ENCODE data around the gene SLFN14.
"Not testable (repeated sequence)": the region's sequence is repeated elsewhere in the genome, so short reads cannot be mapped to it uniquely, and the experiment has no call there.

The SLFN14 gene

DNA sequence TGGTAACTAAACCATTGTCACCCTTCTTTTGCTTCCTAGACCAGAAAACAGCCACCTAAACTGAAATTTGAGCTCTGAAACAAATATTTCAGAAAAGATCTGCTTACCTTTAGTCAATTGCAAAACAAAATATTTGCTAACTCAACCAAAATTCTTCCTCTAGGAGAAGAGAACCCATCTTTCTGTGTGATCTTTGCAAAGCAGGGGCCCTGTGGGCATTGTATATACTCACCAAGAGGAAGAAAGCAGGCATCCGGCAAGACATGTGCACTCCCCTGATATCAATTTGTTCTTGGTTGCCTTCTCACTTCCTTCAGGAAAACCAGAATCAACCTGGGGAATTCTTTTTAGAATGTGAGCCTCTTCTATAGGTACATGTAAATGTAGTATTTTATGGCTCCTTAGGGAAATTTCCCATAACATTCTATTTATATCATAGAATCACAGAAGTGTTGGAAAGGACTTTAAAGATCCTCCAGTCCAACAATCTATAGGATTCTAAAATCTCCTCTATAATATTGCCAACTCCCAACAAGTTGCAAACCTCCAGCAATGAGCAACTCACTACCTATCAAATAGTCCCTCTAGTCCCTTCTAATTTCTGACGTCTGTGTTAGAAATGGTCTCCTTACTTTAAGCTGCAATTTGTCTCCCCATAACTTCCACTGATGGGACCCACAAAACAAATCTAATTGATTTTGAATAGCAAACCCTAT is 966 bp downstream of the SLFN14 start:
- no peak for DNase-seq (ENCODE audit: low read depth in 2 of 2)

DNA sequence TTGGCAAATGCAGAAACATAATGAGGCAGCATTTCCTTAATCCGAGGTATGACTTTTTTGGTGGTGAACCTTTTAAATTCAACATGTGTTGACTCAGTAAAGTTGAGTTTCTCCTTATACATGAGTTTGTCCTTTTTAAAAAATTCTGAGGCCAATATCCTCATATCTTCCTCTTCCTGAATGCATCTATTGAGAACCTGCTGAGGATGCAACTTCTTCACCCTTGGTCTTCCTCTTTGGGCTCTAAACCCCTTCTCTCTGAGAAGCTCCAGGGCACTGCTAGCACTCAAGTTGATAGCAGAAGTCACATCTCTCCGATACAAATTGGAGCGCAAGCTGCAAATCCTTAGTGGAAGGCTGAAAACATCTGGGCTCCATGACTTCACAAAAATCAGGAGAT is 3.3 kb downstream of the SLFN14 start:
- no peak for DNase-seq (ENCODE audit: low read depth in 2 of 2)

DNA sequence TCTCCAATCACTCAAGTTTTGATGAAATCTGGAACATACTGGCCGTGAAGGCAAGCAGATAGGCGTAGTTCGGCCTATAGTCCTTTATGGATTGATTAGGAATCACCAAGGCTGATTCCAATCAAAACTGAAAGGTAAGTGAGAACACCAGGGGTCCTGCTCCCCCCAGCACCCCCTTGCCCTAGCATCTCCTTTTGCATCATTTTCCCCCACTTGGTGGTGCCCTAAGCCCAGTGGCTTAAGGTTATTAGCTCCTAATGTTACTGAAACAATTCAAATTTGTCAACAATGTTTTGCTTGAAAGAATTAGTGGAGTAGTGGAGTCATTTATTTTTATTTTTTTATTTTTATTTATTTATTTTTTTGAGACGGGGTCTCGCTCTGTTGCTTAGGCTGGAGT is 4.9 kb downstream of the SLFN14 start:
- no peak for DNase-seq (ENCODE audit: low read depth in 2 of 2)

DNA sequence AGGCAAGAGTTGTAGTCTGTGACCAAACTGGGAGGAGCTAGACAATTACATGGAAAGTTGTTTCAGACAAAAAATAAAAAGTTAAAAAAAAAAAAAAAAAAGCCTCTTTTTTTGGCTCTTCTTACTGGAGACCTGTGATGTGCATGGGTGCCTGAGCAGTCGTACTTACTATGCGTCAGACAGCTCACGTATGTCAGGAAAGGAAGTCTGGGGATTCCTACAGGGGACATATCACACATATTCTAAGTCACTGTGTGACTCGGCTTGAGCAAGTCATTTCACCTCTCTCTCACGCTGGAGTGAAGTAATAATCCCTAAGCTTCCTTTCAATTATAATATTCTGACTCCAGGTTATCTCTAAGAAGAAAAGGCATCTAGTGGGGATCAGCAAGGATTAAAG is 6.0 kb downstream of the SLFN14 start:
- no peak for DNase-seq (ENCODE audit: low read depth in 2 of 2)

DNA sequence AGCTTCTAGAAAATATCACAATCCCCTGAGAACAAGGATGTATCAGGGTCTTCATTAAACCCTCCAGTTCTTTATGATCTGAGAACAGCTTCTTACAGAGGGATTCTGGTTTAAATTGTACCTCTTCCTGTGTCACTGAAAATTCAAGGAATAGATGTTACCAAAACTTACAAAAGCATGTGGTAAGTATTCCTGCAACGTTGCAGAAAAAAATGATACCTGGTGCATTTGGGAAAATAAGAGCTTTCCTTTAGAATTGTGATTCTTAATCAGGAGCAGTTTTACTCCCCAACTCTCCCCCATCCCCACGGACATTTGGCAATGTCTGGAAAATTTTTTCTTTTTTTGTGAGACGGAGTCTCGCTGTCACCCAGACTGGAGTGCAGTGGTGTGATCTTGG is 7.3 kb downstream of the SLFN14 start:
- DNase-seq (ENCODE audit: low read depth in 2 of 2), result no peak

DNA sequence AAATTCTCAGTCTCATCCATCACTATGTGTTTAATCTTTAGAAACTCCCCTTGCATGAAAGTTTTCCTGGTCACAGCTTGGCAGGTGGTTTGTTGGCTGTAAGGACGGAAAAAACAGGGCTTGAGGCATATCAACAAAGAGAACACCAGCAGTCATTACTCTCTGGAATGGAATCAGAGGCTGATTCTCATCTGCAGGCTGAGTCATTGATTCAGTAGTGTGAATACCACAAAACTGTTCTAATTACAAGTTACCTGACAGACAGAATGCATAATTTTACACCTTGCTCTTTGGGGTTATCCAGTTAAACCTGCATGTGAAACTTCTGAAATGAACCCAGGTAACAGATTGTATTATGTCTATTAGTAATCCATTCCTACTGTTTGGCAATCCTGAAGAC is 11.6 kb downstream of the SLFN14 start:
- DNase-seq (ENCODE audit: low read depth in 2 of 2), result no peak

DNA sequence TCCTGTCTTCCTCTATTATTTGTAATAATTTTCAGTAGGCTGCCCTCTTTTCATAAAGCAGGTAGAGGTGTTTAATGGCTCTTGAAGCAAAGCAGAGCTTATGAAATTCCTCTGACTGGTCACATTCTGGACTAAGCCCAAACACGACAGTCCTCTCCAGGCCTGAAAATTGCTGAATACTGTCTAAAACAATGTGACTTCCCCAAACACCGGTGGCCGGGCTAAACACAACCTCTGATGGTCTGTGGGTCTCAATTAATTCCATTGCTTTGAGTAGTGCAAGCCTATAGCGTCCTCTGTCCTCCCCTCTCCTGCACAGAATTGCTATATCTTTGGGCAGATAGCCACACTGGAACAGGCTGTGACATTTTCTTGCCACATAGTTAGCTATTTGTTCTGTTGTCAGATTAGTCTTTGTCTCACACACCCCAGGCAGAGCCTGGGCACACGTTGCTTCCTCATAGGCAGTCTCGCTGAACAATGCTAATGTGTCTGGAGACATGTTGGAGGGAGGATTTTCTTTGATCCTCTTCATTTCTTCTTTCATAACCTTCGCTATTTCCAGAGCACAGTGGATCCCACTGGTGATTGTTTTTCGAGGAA is 12.3 kb downstream of the SLFN14 start:
- DNase-seq (ENCODE audit: low read depth in 2 of 2), result no peak

DNA sequence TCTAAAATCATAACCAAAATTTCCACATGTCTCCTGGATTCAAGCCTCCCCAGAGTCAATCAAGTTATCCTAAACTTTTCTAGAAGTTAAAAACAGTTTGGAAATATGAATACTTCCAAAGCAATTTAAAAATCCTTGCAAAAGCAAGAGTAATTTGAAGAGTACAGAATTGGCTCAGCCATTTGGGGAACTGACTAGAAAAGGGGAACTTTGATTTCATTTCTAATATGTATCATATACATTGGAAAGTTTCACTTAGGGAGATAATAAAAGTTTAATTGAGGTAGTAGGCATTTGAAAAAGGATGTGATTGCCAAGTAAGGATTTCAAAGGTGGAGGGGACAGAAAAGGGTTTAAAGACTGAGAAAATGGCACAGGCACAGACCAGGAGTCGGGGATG is 14.1 kb downstream of the SLFN14 start:
- DNase-seq (ENCODE audit: low read depth in 2 of 2), result no peak

DNA sequence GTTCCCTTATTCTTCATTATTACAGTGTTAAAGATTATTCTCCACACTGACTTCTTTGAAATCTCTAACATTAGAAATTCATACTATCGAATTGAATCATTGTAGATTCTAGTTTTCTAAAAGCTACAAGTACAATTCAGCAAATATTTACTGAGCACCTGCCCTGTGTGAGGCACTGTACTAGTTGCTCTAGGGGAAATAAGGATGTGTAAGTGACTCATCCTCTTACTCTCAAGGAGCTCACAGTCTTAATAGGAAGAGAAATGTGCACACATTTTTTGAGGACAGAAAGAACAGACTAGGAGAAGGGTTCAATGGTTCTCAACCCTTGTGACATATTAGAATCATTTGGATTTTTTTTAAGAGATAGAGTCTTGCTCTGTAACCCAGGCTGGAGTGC is 15.5 kb downstream of the SLFN14 start:
- DNase-seq (ENCODE audit: low read depth in 2 of 2), result no peak

DNA sequence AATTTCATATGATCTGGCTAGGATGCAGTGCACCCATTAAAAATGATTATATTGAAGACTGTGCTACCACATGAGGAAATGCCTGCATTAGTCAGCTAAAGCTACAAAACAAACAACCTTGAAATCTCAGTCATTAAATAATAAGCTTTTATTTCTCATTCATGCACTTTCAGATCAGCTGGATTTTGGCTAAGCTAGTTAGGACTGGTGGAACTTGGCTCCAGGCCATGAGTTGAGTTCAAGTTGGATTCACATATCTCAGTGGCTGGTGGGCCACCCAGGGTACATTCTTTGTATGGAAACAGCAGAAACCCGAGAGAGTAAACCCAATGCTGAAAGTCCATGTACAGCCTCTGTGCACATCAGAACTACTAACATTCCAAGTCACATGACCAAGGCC is 16.8 kb downstream of the SLFN14 start:
- DNase-seq (ENCODE audit: low read depth in 2 of 2), result no peak

DNA sequence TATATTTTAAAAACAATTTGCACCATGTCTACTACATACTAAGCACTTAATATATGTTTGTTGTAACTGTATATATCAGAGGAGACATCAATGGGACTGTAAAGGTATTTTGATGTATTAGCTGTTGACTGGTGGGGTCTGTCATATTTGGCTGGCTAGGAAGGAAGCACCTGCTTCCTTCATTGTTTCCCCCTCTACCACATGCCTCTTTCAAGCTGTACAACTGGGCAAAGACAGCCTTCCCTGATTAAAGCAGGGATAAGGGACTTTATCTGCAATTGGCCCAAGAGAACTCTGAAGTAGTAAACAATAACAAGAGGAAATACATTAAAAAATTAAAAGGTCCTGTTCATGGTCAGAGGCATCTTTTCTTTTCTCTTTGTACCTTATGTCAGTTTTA is 17.6 kb downstream of the SLFN14 start:
- no peak for DNase-seq (ENCODE audit: low read depth in 2 of 2)

DNA sequence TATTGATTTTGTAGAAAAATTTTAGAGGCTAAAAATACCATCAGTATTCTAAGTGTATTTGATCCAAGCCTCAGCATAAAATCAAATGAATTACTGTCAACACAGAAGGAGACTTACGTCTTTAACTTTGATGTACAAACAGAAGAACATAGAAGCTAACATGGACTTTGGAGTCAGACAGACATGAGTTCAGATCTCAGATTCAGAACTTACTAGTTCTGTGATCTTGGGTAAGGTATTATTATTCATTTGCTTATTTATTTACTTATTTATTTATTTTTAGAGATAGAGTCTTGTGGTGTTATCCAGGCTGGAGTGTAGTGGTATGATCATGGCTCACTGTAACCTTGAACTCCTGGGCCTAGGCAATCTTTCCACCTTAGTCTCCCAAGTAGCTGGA is 19.2 kb downstream of the SLFN14 start:
- DNase-seq (ENCODE audit: low read depth in 2 of 2), result no peak

DNA sequence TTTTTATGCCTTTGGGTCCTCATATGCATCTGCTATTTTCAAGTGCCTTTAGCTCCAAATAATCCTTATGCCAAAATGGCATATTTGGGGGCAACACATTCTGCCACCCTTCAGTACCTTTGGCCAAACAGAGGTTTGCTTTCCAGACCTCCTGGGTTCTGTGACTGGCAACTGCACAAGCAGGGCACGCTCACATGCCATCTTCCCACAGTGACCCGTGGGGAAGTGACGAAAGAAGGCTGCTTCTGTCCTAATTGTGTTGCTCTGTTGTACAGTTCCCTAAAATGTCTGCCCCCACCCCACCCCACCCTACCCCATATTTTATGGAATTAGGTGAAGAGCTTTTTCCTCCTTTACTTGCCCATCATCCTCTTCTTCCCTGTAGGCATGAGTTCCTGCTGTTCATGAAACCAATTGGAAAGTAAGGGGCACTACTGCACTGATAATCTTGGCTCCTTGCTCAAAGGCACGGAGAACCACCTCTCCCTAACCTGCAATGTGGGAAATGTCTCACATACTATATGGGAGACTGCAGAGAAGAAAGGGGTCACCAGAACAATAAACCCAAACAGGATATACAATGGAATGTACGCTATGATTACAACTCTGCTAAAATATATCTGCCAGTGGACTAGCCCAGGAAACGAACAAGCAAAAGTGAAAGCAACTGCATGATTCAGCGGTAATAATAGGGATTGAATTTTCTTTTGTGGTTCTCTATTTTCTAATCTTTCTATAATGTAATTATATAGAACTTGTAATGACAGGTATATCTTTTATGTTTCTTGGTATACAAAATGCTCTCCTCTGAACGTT is 19.8 kb downstream of the SLFN14 start:
- no peak for DNase-seq (ENCODE audit: low read depth in 2 of 2)

DNA sequence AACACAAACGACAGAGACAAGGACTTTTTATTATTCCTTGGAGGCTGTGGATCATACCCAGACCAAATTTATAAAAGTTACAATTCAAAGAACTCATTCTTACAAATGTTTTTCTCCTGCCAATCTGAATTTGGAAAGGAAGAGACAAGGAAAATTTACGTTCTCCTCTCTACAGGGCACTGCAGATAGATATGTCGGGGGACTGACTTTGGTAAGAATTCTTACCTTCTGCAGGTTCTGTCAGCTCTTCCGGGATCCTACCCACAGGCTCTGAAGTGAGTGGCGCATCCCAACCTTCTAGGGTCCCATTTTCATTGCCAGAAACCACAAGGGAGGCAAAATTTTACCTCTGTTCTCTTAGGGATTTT is 21.0 kb downstream of the SLFN14 start:
- no peak for DNase-seq (ENCODE audit: low read depth in 2 of 2)

DNA sequence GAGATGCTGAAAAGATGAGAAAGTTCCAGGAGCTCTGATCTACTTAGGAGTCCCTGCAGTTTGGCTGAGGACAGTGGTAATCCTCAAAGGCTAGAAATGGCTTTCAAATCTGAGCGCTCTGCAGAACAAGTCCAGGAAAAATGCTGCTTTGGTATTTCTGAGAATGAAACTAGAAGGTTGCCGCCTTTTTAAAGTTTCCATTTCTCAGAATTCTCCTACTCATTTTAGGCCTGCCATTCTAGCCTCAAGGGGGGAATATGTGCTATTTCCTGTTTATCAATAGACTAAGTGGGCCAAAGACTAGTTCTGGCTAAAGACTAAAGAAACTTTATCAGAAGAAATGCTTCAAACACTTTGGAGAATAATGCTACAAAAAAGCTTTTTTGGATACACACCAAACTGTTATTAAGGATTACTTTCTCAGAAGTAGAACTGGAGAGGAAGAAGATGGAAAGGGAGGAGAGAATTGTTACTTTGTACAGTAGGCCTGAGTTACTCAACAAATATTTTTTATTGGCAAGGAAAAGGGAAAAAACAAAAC is 22.9 kb downstream of the SLFN14 start, which contains the start of gene SLFN12L:
TSS of gene SLFN12L (minus strand) at position 78 of the 541 bp plus-strand sequence. CDS start 15,314 bp downstream, outside the sequence.
- no peak for DNase-seq (ENCODE audit: low read depth in 2 of 2)

DNA sequence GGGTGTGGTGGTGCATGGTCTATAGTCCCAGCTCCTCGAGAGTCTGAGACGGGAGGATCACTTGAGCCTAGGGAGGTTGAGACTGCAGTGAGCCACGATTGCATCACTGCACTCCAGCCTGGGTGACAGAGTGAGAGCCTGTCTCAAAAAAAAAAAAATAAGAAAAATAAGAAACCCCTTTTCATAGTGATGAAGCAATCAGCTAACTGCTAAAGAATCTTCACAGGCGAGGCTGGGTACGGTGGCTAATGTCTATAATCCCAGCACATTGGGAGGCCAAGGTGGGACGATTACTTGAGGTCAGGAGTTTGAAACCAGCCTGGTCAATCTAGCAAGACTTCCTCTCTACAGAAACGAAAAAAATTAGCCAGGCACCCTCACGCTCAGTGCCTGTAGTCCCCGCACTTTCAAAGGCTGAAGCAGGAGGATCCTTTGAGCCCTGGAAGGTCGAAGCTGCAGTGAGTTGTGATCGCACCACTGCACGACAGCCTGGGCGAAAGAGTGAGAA is 23.9 kb downstream of the SLFN14 start:
- DNase-seq (ENCODE audit: low read depth in 2 of 2), result no peak

DNA sequence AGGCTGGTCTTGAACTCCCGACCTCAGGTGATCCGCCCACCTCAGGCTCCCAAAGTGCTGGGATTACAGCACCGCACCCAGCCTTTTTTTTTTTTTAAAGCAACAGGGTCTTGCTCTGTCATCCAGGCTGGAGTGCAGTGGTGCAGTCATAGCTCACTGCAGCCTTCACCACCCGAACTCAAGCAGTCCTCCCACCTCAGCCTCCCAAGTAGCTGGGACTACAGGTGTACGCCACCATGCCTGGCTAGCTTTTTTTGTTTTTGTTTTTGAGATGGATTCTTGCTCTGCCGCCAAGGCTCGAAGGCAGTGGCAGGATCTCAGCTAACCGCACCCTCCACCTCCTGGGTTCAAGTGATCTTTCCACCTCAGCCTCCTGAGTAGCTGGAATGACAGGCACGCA is 25.2 kb downstream of the SLFN14 start:
- DNase-seq (ENCODE audit: low read depth in 2 of 2), result not testable (repeated sequence)

DNA sequence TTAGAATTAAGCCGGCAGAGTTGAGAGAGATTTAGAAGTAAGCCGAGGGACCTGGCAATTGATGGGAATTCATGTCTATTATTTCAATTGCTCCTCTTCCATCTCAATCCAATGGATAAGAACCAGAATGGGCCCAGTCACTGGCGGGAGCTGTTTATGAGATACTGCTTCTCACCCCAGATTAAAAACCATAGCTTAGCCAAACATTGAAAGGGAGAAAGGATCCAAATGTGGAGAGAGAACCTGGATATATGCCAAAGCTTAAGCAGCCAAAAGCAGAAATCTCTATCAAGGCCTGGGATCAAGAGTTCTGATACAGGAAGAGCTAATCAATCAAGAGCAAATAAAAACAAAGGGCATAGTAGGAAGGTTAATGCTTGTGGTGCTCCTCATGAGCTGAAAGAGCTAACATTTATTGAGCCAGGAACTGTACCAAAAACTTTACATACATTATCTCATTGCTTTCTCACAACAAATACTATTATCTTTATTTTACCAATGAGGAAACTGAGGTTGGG is 26.0 kb downstream of the SLFN14 start:
- DNase-seq (ENCODE audit: low read depth in 2 of 2), result no peak

DNA sequence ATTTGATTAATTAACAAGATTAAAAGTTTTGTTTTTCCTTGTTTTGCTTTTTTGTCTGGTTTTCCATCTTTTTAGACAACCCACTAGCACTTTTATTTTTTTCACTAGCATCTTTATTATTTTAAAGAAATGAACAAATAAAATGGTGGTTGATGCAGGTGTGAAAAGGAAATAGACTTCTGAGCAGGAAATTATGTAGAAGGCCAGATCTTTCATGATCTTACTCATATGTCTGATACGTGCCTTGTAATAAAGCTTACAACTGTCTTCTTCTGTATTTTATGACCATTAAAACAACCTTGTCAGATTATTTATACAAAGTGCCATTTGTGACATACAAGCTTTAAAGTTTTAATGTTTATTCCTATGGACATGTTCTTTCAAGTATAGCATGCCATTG is 29.5 kb downstream of the SLFN14 start:
- no peak for DNase-seq (ENCODE audit: low read depth in 2 of 2)

DNA sequence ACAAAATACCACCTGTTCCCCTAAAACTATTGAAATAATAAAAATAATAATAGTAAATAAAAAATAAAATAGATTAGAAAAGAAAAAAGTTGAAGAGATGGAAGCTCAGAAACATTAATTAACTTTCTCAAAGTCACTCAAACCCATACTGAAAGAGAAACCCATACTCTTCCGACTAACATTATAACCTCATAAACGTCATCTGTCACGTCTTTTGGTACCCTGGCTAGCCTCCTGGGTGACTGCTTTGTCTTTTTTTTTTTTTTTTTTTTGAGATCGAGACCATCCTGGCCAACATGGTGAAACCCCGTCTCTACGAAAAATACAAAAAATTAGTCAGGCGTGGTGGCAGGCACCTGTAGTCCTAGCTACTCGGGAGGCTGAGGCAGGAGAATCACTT is 30.8 kb downstream of the SLFN14 start:
- DNase-seq (ENCODE audit: low read depth in 2 of 2), result no peak

DNA sequence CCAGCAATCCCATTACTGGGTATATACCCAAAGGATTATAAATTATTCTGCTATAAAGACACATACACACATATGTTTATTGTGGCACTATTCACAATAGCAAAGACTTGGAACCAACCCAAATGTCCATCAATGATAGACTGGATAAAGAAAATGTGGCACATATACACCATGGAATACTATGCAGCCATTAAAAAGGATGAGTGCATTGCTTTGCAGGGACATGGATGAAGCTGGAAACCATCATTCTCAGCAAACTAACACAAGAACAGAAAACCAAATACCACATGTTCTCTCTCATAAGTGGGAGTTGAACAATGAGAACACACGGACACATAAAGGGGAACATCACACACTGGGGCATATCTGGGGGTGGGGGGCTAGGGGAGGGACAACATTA is 31.3 kb downstream of the SLFN14 start:
- DNase-seq (ENCODE audit: low read depth in 2 of 2), result not testable (repeated sequence)

DNA sequence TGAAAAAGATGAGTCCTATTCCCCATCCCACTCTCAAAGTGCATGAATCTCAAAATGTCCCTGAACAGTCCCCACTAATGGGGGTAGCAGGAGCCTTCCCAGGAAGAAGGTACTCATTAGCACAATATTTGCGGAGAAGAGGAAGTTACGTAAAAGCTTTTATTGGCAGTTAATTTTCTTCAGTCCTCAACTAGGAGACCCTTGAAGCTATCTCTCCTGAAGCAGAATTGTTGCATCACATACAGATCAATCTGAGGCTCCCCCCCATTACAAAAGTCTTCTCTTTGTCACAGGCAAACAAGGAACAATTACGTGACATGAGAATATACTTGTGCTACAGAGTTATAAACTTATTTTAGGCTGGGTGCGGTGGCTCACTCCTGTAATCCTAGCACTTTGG is 37.3 kb downstream of the SLFN14 start:
- no peak for DNase-seq (ENCODE audit: low read depth in 2 of 2)

Data from stimulated activated CD4-positive, alpha-beta T cell treated with anti-CD3 and anti-CD28 coated beads, Interleukin-1b, Interleukin-23, amount 100 ng/mL, for 1 hour (primary cell).